ENCODE measurements around the gene KRT86.

DNA sequence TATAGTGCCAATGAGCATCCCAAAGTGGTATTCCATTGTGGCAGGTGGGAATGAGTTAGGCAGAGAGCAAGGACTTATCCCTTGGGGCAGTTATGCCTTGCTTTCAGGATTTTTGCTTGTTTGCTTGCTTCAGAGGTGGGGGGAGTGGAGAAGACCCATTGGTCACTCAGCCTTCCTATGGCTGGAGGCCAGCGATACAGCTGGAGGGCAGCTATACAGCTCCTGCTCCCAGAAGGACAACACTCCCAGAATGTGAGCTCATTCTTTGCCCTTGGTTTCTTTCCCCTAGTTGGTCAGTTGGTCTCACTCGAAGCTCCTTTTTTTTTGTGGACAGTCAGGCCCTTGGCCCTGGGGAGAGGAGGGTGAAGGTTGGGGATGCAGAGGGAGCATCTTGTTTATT lies 32.3 kb downstream of the KRT86 start:
- TF ChIP-seq MAFK (conservative IDR thresholded peaks at IDR 0.05 in 1 of 2, IDR thresholded peaks at IDR 0.05 in 1 of 2; ENCODE audit: low read length in 2 of 2), result no peak
- TF ChIP-seq ETV6 (CRISPR knock-in tag; conservative IDR thresholded peaks at IDR 0.05), result no peak
- no peak for TF ChIP-seq CREB1 (IDR thresholded peaks at IDR 0.05)
- TF ChIP-seq CREB1 (CRISPR knock-in tag; IDR thresholded peaks at IDR 0.05), result no peak
- TF ChIP-seq ESRRA (CRISPR knock-in tag; IDR thresholded peaks at IDR 0.05; ENCODE audit: low read depth), result no peak
- no peak for TF ChIP-seq IRX3 (CRISPR knock-in tag; IDR thresholded peaks at IDR 0.05; ENCODE audit: borderline replicate concordance, low read depth)
- no peak for TF ChIP-seq ZNF629 (CRISPR knock-in tag; conservative IDR thresholded peaks at IDR 0.05)

Measured in HepG2 (cell line).